Activated CD4-positive, CD25-positive, alpha-beta regulatory T cell (primary cell): ENCODE data around the gene SORCS2.
"Not testable (repeated sequence)": the region's sequence is repeated elsewhere in the genome, so short reads cannot be mapped to it uniquely, and the experiment has no call there.

Experiments used
- DNase-seq, 4 experiments: peaks; one replicate each; lab custom pipeline; 2025; lab: John Stamatoyannopoulos, UW

SORCS2 gene

GRCh38 chr4:7587433-7588405, 395.4 kb downstream of the SORCS2 start:
- DNase-seq: no peak

GRCh38 chr4:7590189-7590588, 397.9 kb downstream of the SORCS2 start:
- DNase-seq: no peak

GRCh38 chr4:7590899-7591298, 398.6 kb downstream of the SORCS2 start:
- DNase-seq: no peak

GRCh38 chr4:7591409-7592053, 399.2 kb downstream of the SORCS2 start:
- no peak for DNase-seq

- no peak for DNase-seq
These were observed 401.5 kb downstream of the SORCS2 start for GRCh38 chr4:7593646-7594412.

- DNase-seq: no peak
These were observed 403.7 kb downstream of the SORCS2 start for GRCh38 chr4:7595934-7596461.

GRCh38 chr4:7596918-7597606, 404.7 kb downstream of the SORCS2 start:
- DNase-seq: no peak

- DNase-seq: no peak
These were observed 406.8 kb downstream of the SORCS2 start for GRCh38 chr4:7598939-7599790.

GRCh38 chr4:7600247-7600646, 407.9 kb downstream of the SORCS2 start:
- no peak for DNase-seq

- not testable (repeated sequence) for DNase-seq
These were observed 409.8 kb downstream of the SORCS2 start for GRCh38 chr4:7602166-7602565.

GRCh38 chr4:7607156-7607910, 415.0 kb downstream of the SORCS2 start:
- no peak for DNase-seq

- DNase-seq: no peak
These were observed 415.7 kb downstream of the SORCS2 start for GRCh38 chr4:7608046-7608445.

- DNase-seq: no peak
These were observed 417.0 kb downstream of the SORCS2 start for GRCh38 chr4:7609316-7609715.

- DNase-seq: no peak
These were observed 417.8 kb downstream of the SORCS2 start for GRCh38 chr4:7610022-7610670.

GRCh38 chr4:7610841-7611240, 418.5 kb downstream of the SORCS2 start:
- DNase-seq: no peak

GRCh38 chr4:7612311-7612897, 420.1 kb downstream of the SORCS2 start:
- DNase-seq: no peak

- DNase-seq: no peak
These were observed 422.1 kb downstream of the SORCS2 start for GRCh38 chr4:7614350-7614949.

- DNase-seq: no peak
These were observed 423.9 kb downstream of the SORCS2 start for GRCh38 chr4:7616193-7616592.

GRCh38 chr4:7618361-7618760, 426.0 kb downstream of the SORCS2 start:
- DNase-seq: no peak
